Osteoblast (primary cell): ENCODE measurements around the gene KDM7A. TPM values are rescaled to one million over a fixed set of nuclear protein-coding genes. Genes with fewer than 3 reads are reported as not detected.

Experiments
- DNase-seq: peaks from one replicate; pipeline ENCODE4 v3.0.0; 2011; ENCODE audit warnings: low spot score, mixed read lengths; ENCODE audit not compliant: insufficient read length; ENCODE audit errors: missing footprints
- H2AFZ ChIP-seq: 2 replicates; pipeline ENCODE4 v1.6.0; 2011; ENCODE audit warnings: mild to moderate bottlenecking, low read length
- H3K27ac ChIP-seq: 2 replicates; pipeline ENCODE4 v1.5.1; 2011; ENCODE audit warnings: mild to moderate bottlenecking, low read depth, low read length, moderate library complexity
- H3K27me3 ChIP-seq: 2 replicates; pipeline ENCODE4 v1.6.0; 2012; ENCODE audit warnings: mild to moderate bottlenecking, control low read depth, inconsistent platforms, low read length, moderate library complexity; ENCODE audit not compliant: insufficient read depth
- H3K36me3 ChIP-seq: 2 replicates; pipeline ENCODE4 v1.5.1; 2011; ENCODE audit warnings: mild to moderate bottlenecking, low read length, control low read depth, moderate library complexity; ENCODE audit not compliant: insufficient read depth
- H3K4me1 ChIP-seq: 2 replicates; pipeline ENCODE4 v1.5.1; 2011; ENCODE audit warnings: mild to moderate bottlenecking, low read length, control low read depth, moderate library complexity; ENCODE audit not compliant: insufficient read depth
- H3K4me2 ChIP-seq: 2 replicates; pipeline ENCODE4 v1.6.0; 2011; ENCODE audit warnings: mild to moderate bottlenecking, low read length; ENCODE audit not compliant: insufficient read depth
- H3K4me3 ChIP-seq: fragments of 200-600 bp; sonication (generic); 3 replicates; pipeline ENCODE4 v1.5.1; 2012; ENCODE audit warnings: mild to moderate bottlenecking, low read length, inconsistent platforms; ENCODE audit not compliant: insufficient read depth
- H3K79me2 ChIP-seq: 2 replicates; pipeline ENCODE4 v1.6.0; 2012; ENCODE audit warnings: mild to moderate bottlenecking, low read length, control low read depth, inconsistent platforms; ENCODE audit not compliant: insufficient read depth
- H3K9me3 ChIP-seq: 2 replicates; pipeline ENCODE4 v1.5.1; 2011; ENCODE audit warnings: low read depth, low read length, control low read depth
- H4K20me1 ChIP-seq: 2 replicates; pipeline ENCODE4 v1.6.0; 2012; ENCODE audit warnings: mild to moderate bottlenecking, low read length, control low read depth; ENCODE audit not compliant: insufficient read depth
- CTCF ChIP-seq: IDR thresholded peaks from 2 replicates; pipeline ENCODE4 v1.5.1; 2011; ENCODE audit warnings: mild to moderate bottlenecking, low read depth, low read length, moderate library complexity; ENCODE audit errors: extremely low read depth
- total RNA-seq: library from RNA; depleted of rRNA; stranded (reverse); fragments of >200 nt; gene quantifications from 2 replicates; pipeline ENCODE4 v1.2.3, GENCODE V29; 2012

The KDM7A gene
- total RNA-seq, 1 donor: 13.4 TPM

GRCh38 chr7:140096459-140096858 is 80.3 kb downstream of the KDM7A start:
- no peaks in the 10 kb centered on the region for H4K20me1 ChIP-seq
- no peak overlapping the region for H3K27ac ChIP-seq
- no peak overlapping the region for H2AFZ ChIP-seq
- no peak for DNase-seq
- peaks cover 46% of the 10 kb centered on the region for H3K36me3 ChIP-seq
- no peaks in the 10 kb centered on the region for H3K9me3 ChIP-seq
- no peak overlapping the region for H3K4me2 ChIP-seq
- H3K4me3 ChIP-seq: no peak overlapping the region
- TF ChIP-seq CTCF: no peak
- no peaks in the 10 kb centered on the region for H3K27me3 ChIP-seq
- no peaks in the 10 kb centered on the region for H3K79me2 ChIP-seq
- H3K4me1 ChIP-seq: no peaks in the 10 kb centered on the region

- no peak for TF ChIP-seq CTCF
- H2AFZ ChIP-seq: no peak overlapping the region
- no peaks in the 10 kb centered on the region for H3K4me1 ChIP-seq
- H3K4me3 ChIP-seq: no peak overlapping the region
- no peak overlapping the region for H3K27ac ChIP-seq
- H3K79me2 ChIP-seq: no peaks in the 10 kb centered on the region
- peaks cover 47% of the 10 kb centered on the region for H3K36me3 ChIP-seq
- H3K9me3 ChIP-seq: no peaks in the 10 kb centered on the region
- H3K27me3 ChIP-seq: no peaks in the 10 kb centered on the region
- H4K20me1 ChIP-seq: no peaks in the 10 kb centered on the region
- DNase-seq: no peak
- H3K4me2 ChIP-seq: no peak overlapping the region
These were observed 83.4 kb downstream of the KDM7A start for GRCh38 chr7:140093375-140093774.

GRCh38 chr7:140085447-140085846 is 91.3 kb downstream of the KDM7A start:
- Histone ChIP-seq H3K4me1 (no peaks in the 10 kb centered on the region), H4K20me1 (no peaks in the 10 kb centered on the region), H3K79me2 (no peaks in the 10 kb centered on the region), H3K4me2 (no peak overlapping the region), H3K27me3 (peaks cover 10% of the 10 kb centered on the region), H3K4me3 (no peak overlapping the region), H3K27ac (no peak overlapping the region), H2AFZ (no peak overlapping the region), H3K36me3 (peaks cover 4% of the 10 kb centered on the region), H3K9me3 (no peaks in the 10 kb centered on the region)
- TF ChIP-seq CTCF: no peak
- no peak for DNase-seq

- no peaks in the 10 kb centered on the region for H4K20me1 ChIP-seq
- H3K36me3 ChIP-seq: peaks cover 4% of the 10 kb centered on the region
- H3K27me3 ChIP-seq: peaks cover 15% of the 10 kb centered on the region
- H3K79me2 ChIP-seq: no peaks in the 10 kb centered on the region
- no peaks in the 10 kb centered on the region for H3K9me3 ChIP-seq
- H2AFZ ChIP-seq: no peak overlapping the region
- TF ChIP-seq CTCF: no peak
- no peak for DNase-seq
- H3K4me1 ChIP-seq: no peaks in the 10 kb centered on the region
- no peak overlapping the region for H3K4me2 ChIP-seq
- no peak overlapping the region for H3K27ac ChIP-seq
- no peak overlapping the region for H3K4me3 ChIP-seq
These were observed 91.8 kb downstream of the KDM7A start for GRCh38 chr7:140084972-140085371.
